Choroid plexus epithelial cell (primary cell): ENCODE data around the gene SLC25A21.
"Not testable (repeated sequence)": the region's sequence is repeated elsewhere in the genome, so short reads cannot be mapped to it uniquely, and the experiment has no call there.

Experiments
- DNase-seq: peaks from one replicate; pipeline ENCODE4 v3.0.0-alpha.2; 2010; ENCODE audit warnings: low read depth
- H3K4me3 ChIP-seq: 2 replicates; pipeline ENCODE4 v1.5.1; 2011; ENCODE audit warnings: low read depth, mild to moderate bottlenecking, control low read depth, low read length, moderate library complexity
- TF ChIP-seq, protein P1 (sequence below): conservative IDR thresholded peaks from 2 replicates; pipeline ENCODE4 v1.5.1; 2011; ENCODE audit warnings: low read depth, mild to moderate bottlenecking, control low read depth, inconsistent platforms, low read length, moderate library complexity

SLC25A21 gene

DNA sequence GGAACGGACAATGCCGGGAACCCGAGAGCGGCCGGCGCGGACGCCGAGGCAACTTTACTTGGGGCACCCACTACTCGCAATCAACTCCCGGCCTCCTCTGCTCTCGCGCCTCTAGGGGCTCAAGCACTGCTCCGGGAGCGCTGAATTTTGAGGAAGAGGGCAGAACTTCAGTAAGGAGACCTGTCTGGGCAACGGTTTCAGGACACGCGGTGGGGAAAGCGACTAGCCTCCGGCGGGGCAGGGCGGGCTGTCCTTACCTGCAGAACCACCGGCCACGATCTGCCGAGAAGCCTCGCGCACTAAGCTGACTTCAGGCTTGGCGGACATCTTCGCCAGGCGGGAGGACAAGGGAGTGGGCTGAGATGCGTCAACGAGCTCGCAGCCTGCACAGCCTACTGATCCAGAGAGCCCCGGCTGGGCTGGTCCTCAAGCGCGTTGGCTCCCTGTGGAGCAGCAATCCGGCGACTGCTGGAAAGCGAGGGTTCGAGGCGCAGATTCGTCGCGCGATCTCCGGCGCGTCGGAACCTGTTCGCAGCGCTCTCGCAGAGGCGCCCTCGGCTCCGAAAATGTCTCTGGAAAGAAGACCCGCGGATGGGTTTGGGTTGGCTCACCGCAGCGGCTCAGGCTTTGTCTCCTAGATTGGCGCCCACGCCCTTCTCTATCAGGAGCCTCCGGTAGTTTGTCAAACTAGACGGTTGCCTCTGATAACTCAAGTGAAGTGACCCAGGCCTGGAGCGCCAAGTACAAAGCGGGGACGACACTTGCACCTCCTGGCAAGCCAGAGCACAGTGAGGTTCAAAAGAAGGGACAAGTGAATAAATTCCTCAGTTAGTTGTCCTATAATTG is at the start of gene SLC25A21:
Gene SLC25A21 (minus strand): TSS at position 583 of the 846 bp plus-strand sequence.
- peak; percentile 81 for DNase-seq
- TF ChIP-seq, protein P1, sequence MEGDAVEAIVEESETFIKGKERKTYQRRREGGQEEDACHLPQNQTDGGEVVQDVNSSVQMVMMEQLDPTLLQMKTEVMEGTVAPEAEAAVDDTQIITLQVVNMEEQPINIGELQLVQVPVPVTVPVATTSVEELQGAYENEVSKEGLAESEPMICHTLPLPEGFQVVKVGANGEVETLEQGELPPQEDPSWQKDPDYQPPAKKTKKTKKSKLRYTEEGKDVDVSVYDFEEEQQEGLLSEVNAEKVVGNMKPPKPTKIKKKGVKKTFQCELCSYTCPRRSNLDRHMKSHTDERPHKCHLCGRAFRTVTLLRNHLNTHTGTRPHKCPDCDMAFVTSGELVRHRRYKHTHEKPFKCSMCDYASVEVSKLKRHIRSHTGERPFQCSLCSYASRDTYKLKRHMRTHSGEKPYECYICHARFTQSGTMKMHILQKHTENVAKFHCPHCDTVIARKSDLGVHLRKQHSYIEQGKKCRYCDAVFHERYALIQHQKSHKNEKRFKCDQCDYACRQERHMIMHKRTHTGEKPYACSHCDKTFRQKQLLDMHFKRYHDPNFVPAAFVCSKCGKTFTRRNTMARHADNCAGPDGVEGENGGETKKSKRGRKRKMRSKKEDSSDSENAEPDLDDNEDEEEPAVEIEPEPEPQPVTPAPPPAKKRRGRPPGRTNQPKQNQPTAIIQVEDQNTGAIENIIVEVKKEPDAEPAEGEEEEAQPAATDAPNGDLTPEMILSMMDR, result peak; percentile 26
- peak within 1 kb of the TSS; percentile 67 for H3K4me3 ChIP-seq

DNA sequence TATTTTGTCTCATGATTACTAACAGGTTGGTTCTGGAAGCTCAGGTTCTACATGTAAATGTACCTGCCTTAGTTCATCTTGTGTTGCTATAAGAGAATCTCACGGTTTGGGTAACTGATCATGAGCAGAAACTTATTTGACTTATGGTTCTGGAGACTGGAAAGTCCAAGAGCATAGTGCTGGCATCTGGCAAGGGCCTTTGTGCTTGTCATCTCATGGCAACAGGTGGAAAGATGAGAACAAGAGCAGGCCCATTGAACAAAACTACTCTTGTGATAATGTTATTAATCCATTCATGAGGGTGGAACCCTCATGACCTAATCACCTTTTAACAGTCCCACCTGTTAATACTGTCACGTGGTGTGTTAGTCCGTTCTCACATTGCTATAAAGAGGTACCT is 48.7 kb upstream of the SLC25A21 start:
- no peak overlapping the region for H3K4me3 ChIP-seq
- DNase-seq, result no peak
- TF ChIP-seq, protein P1, result no peak

DNA sequence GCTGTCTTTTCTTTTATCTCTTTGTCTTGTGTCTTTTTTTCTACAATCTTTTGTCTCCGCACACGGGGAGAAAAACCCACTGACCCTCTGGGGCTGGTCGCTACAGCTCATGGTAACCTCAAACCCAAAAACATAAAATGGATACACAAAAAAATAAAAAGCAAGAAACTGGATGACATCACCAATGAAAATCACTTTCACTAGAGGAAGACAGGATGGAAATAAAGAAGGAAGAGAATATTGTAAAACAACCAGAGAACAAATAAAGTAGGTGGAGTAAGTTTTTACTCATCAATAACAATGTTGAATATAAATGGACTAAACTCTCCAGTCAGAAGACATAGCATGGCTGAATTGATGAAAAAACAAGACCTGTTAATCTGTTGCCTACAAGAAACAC is 42.9 kb upstream of the SLC25A21 start:
- no peak for DNase-seq
- H3K4me3 ChIP-seq, result no peak overlapping the region
- TF ChIP-seq, protein P1, result no peak

DNA sequence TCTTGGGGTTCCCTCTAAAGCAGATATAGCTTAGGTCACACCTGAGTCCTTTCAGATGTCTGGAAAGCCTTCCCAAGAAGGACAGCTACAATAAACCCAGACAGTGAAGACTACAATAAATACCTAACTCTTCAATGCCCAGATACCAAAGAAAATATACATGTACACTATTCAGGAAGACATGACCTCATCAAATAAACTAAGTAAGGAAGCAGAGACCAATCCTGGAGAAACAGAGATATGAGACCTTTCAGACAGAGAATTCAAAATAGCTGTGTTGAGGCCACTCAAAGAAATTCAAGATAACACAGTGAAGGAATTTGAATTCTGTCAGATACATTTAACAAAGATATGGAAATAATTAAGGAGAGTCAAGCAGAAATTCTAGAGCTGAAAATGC is 40.6 kb upstream of the SLC25A21 start:
- TF ChIP-seq, protein P1, result no peak
- DNase-seq, result no peak

DNA sequence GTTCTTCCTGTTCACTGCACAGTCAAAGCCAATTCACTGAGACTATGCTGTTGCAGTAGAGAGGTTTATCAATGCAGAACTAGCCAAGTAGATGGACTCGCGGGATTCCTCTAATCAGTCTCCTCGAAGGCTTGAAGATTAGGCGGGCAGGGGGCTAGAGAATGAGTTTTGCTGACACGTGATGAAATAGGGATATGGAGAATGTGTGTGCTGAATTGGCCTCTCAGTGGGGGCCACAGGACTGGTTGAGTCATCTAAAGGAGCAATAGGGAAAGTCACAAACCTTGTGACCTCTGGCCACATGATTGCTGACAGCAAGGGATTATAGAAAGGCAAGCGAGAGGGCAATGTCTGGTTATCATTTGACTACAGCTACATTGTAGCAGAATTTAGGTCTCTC is 38.0 kb upstream of the SLC25A21 start:
- TF ChIP-seq, protein P1, result no peak
- no peak for DNase-seq
- H3K4me3 ChIP-seq, result no peak overlapping the region

More for the DNA sequence above, 40.6 kb upstream of the SLC25A21 start:
- H3K4me3 ChIP-seq, result no peak overlapping the region

DNA sequence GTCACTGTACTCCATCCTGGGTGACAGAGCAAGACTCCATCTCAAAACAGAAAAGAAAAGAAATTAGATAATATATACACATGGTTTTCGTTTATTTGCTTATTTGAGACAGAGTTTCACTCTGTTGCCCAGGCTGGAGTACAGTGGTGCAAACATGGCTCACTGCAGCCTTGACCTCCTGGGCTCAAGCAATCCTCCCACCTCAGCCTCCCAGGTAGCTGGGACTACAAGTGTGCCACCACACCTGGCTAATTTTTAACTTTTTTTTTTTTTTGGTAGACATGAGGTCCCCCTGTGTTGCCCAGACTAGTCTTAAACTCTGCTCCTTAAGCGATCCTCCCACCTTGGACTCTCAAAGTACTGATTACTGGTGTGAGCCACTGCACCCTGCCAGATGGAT is 37.2 kb upstream of the SLC25A21 start:
- not testable (repeated sequence) for DNase-seq

DNA sequence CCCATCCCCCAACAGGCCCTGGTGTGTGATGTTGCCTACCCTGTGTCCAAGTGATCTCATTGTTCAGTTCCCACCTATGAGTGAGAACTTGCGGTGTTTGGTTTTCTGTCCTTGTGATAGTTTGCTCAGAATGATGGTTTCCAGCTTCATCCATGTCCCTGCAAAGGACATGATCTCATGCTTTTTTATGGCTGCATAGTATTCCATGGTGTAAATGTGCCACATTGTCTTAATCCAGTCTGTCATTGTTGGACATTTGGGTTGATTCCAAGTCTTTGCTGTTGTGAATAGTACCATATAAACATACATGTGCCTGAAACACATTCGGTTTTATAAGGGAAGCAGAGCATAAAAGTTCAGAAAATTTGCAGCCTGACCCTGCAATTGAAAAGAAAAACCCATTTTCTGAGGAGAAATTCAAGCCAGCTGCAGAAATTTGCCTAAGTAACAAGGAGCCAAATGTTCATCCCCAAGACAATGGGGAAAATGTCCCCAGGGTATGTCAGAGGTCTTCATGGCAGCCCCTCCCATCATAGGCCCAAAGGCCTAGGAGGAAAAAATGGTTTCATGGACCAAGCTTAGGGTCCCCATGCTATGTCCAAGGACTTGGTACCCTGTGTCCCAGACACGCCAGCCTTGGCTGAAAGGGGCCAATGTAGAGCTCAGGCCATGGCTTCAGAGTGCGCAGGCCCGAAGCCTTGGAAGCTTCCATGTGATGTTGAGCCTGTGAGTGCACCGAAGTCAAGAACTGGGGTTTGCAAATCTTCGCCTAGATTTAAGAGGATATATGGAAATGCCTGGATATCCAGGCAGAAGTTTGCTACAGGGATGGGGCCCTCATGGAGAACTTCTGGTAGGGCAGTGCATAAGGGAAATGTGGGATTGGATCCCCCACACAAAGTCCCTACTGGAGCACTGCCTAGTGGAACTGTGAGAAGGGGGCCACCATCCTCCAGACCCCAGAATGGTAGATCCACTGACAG is 33.5 kb upstream of the SLC25A21 start:
- DNase-seq, result not testable (repeated sequence)

More for the DNA sequence above, 37.2 kb upstream of the SLC25A21 start:
- H3K4me3 ChIP-seq, result not testable (repeated sequence)

More for the DNA sequence above, 33.5 kb upstream of the SLC25A21 start:
- H3K4me3 ChIP-seq, result not testable (repeated sequence)
